Left lung (tissue), 10 donors: Measurements from ENCODE around the gene TUBGCP5. TPM values are rescaled to one million over a fixed set of nuclear protein-coding genes. Genes with fewer than 3 reads are reported as not detected.
A peak's percentile ranks its signal among the peaks of the same experiment; 100 is the strongest.

ENCODE experiments used
- ATAC-seq: fragments of 200-7000 bp; cut with Tn5 transposase; one replicate; pipeline ENCODE4 v1.9.1; 2020; ENCODE audit warnings: moderate library complexity
- DNase-seq, 4 donors: peaks; one replicate each; pipeline ENCODE4 v3.0.0-alpha.2; 2013 to 2020
- H3K27ac ChIP-seq, 2 donors: fragments of 200-600 bp; sonication (generic) in 1 of 2; one replicate each; pipeline versions ENCODE4 v1.5.0 to v1.8.0; 2020 to 2021
- H3K27me3 ChIP-seq, 2 donors: fragments of 200-600 bp; sonication (generic) in 1 of 2; one replicate each; pipeline versions ENCODE4 v1.5.0 to v1.8.0; 2020 to 2021
- H3K36me3 ChIP-seq, 2 donors: fragments of 200-600 bp; sonication (generic) in 1 of 2; one replicate each; pipeline versions ENCODE4 v1.5.0 to v1.8.0; 2020 to 2021
- H3K4me1 ChIP-seq, 2 donors: fragments of 200-600 bp; one replicate each; pipeline ENCODE4 v1.8.0; 2021
- H3K4me3 ChIP-seq, 2 donors: fragments of 200-600 bp; sonication (generic) in 1 of 2; one replicate each; pipeline versions ENCODE4 v1.5.0 to v1.8.0; 2020 to 2021; ENCODE audit warnings: mild to moderate bottlenecking in 1 of 2
- H3K9me3 ChIP-seq, 2 donors: fragments of 200-600 bp; sonication (generic) in 1 of 2; one replicate each; pipeline versions ENCODE4 v1.5.0 to v1.8.0; 2020 to 2021
- CTCF ChIP-seq, 2 donors: fragments of 200-600 bp; sonication (generic) in 1 of 2; IDR thresholded peaks; one replicate each; pipeline versions ENCODE4 v1.5.0 to v1.8.0; 2021; ENCODE audit warnings: antibody characterized with exemption in 2 of 2
- intact Hi-C, 2 donors: fragments of 100-400 bp; cut with DNase I; formaldehyde crosslinking; loops; one replicate each; pipeline versions ENCODE4 v1.11.2 to v1.14.2; 2022
- polyA plus RNA-seq, 6 donors: library from polyadenylated mRNA; unstranded; fragments of 120-200 nt; gene quantifications; one replicate each; pipeline ENCODE4 v1.2.1, GENCODE V29; 2013; ENCODE audit not compliant: insufficient read length in 6 of 6
- total RNA-seq, 2 donors: library from RNA; stranded (reverse); fragmentation: NEBNext Ultra II Directional; extraction: Animal tissue kit (Norgen Biotek cat#: 25700); gene quantifications; one replicate each; pipeline ENCODE4 v1.2.1, GENCODE V29; 2021
- donor health status: DM: no; HTN: yes; CAD: no.
- donor health status: DM: no; HTN: no; CAD: no.

TUBGCP5 gene
- total and polyA plus RNA-seq, 8 donors, result 13.1 to 41.4 (median 32.6) TPM

DNA sequence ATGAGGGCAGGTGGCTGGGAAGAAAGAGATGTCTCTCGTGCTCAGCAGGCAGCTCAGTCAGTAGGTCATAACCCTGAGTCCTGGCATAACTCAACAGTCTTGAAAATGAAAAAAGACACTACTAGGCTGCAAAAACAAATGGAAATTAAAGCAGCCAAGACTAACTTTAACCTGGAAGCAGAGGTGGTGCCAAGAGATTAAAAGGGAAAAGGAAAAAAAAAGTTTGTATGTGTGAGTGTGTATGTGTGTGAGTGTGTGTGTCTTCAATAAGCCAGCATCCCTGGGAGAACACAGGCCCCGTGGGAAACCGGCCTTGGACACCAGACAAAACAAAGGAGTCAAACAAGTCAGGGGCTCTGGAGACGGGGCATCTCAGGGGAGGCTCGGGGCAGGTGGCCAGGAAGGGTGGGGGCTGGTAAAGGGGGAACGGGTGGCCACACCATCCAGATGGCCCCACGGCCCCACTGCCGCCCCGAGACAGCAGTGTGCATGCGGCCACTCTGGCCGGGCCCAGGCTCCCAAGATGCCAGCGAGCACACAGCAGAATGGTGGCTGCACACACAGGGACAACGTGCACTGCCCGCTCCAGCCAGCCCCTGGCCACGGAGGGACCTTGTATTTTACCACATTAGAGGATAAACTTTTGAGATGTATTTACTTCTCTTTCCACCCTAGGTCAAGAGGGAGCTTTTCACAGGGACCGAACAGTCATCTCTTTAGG, 83.0 kb downstream of the TUBGCP5 start:
- ATAC-seq (peak; percentile 19), DNase-seq (no peak)
- TF ChIP-seq CTCF (IDR thresholded peaks at IDR 0.05), result no peak
- Histone ChIP-seq H3K27ac (peak overlapping the region in 1 of 2 donors; percentile 37), H3K36me3 (no peaks in the 10 kb centered on the region), H3K9me3 (no peaks in the 10 kb centered on the region), H3K4me3 (no peak overlapping the region), H3K4me1 (peaks cover 16 to 77% of the 10 kb centered on the region in 2 donors), H3K27me3 (no peaks in the 10 kb centered on the region)
- intact Hi-C loops, result no loop called here

GRCh38 chr15:22955544-22956119, 83.7 kb downstream of the TUBGCP5 start:
- no peak for TF ChIP-seq CTCF (IDR thresholded peaks at IDR 0.05)
- H3K9me3 ChIP-seq, result no peaks in the 10 kb centered on the region
- no peaks in the 10 kb centered on the region for H3K36me3 ChIP-seq
- peaks cover 13 to 76% of the 10 kb centered on the region in 2 donors for H3K4me1 ChIP-seq
- intact Hi-C loops, result no loop called here
- ATAC-seq (no peak), DNase-seq (no peak)
- H3K27ac ChIP-seq, result peak overlapping the region in 1 of 2 donors; percentile 37
- no peaks in the 10 kb centered on the region for H3K27me3 ChIP-seq
- no peak overlapping the region for H3K4me3 ChIP-seq

- no peaks in the 10 kb centered on the region for H3K9me3 ChIP-seq
- intact Hi-C loops, result no loop called here
- ATAC-seq, result no peak
- peaks cover 13 to 76% of the 10 kb centered on the region in 2 donors for H3K4me1 ChIP-seq
- no peak for DNase-seq
- no peaks in the 10 kb centered on the region for H3K36me3 ChIP-seq
- H3K27me3 ChIP-seq, result no peaks in the 10 kb centered on the region
- no peak for TF ChIP-seq CTCF (IDR thresholded peaks at IDR 0.05)
- peak overlapping the region in 1 of 2 donors; percentile 37 for H3K27ac ChIP-seq
- H3K4me3 ChIP-seq, result no peak overlapping the region
Measured at GRCh38 chr15:22954798-22955543, 84.4 kb downstream of the TUBGCP5 start.

GRCh38 chr15:22954326-22954725, 85.0 kb downstream of the TUBGCP5 start:
- Histone ChIP-seq H3K4me3 (no peak overlapping the region), H3K27me3 (no peaks in the 10 kb centered on the region), H3K36me3 (no peaks in the 10 kb centered on the region), H3K9me3 (no peaks in the 10 kb centered on the region), H3K4me1 (peaks cover 13 to 76% of the 10 kb centered on the region in 2 donors), H3K27ac (no peak overlapping the region)
- intact Hi-C loops, result no loop called here
- no peak for ATAC-seq
- no peak for TF ChIP-seq CTCF (IDR thresholded peaks at IDR 0.05)
- DNase-seq, result no peak
